Activated effector memory CD4-positive, alpha-beta T cell treated with anti-CD3 and anti-CD28 coated beads, Interleukin-2, amount 50 U/mL, for 16 hours (primary cell): ENCODE data around the gene PRAMEF5.
"Not testable (repeated sequence)": the region's sequence is repeated elsewhere in the genome, so short reads cannot be mapped to it uniquely, and the experiment has no call there.

ENCODE experiments used
- DNase-seq: peaks from one replicate; pipeline ENCODE4 v3.0.0-alpha.2; 2020

Gene PRAMEF5

DNA sequence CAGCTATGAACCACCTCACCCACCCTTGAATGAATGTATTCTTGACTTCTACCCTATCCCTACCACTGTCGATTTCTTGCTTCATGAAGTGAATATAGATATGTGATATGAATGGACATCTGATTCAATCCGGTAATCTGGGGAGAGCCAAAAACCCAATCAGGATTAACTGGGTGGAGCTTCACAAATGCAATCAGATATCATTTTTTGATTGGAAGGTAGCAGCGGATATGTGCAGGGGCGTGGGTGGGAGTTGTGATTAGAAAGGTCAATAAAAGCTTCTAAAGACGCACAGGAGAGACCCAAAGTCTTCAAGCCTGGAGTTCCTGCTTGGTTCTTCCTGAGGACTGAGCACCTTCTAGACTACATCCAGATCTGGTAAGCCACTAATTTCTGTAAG is at the start of gene PRAMEF5:
Gene PRAMEF5 (plus strand): TSS at position 301 of the 400 bp plus-strand sequence. CDS start 5,071 bp downstream, outside the sequence.
- not testable (repeated sequence) for DNase-seq

GRCh38 chr1:13208712-13209111 is 45.3 kb upstream of the PRAMEF5 start:
- not testable (repeated sequence) for DNase-seq

- DNase-seq, result not testable (repeated sequence)
Measured at GRCh38 chr1:13216619-13217018, 37.4 kb upstream of the PRAMEF5 start.

DNA sequence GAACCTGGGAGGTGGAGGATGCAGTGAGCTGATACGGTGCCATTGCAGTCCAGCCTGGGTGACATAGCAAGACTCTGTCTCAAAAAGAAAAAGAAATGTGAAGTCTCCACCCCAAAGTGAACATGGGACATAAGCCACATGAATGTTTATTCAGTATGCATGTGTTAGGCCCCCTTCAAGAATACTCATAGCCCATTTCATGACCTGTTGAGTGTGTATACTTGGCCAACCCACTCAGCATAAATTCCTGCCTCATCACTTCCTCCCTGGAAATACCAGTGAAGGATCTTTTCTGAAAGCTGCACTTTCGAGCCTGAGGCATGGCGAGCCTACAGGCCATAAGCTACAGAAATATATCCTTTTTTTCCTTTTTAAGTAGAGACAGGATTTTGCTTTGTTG is 34.8 kb upstream of the PRAMEF5 start:
- not testable (repeated sequence) for DNase-seq

DNA sequence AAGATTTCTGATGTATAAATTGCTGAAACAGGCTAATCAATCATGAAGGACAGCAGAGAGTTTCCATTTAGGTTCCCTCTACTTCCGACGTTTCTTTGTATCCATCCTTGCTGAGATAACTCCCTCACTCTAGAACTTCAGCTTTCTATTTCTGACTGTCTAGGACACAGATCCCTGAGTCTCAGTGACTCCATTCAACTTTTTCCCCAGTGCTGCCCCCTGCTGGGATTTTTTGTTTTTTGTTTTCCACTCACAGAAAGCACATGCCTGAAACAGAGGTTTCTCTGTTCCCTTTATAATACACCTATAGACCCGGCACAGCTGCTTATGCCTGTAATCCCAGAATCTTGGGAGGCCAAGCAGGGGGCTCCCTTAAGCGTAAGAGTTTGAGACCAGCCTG is 31.2 kb upstream of the PRAMEF5 start:
- DNase-seq, result not testable (repeated sequence)

- DNase-seq, result no peak
Measured at GRCh38 chr1:13224480-13225060, 29.4 kb upstream of the PRAMEF5 start.

- not testable (repeated sequence) for DNase-seq
Measured at GRCh38 chr1:13225675-13226204, 28.3 kb upstream of the PRAMEF5 start, which contains the start of gene PRAMEF18. Gene PRAMEF18, minus strand, starts transcription at chr1:13226154. Its CDS starts 48 bp downstream, at chr1:13226106.

- peak; percentile 57 for DNase-seq
Measured at GRCh38 chr1:13227271-13228055, 26.5 kb upstream of the PRAMEF5 start.

- peak; percentile 77 for DNase-seq
Measured at GRCh38 chr1:13228343-13228781, 25.6 kb upstream of the PRAMEF5 start.

- not testable (repeated sequence) for DNase-seq
Measured at GRCh38 chr1:13230096-13230495, 23.9 kb upstream of the PRAMEF5 start.

DNA sequence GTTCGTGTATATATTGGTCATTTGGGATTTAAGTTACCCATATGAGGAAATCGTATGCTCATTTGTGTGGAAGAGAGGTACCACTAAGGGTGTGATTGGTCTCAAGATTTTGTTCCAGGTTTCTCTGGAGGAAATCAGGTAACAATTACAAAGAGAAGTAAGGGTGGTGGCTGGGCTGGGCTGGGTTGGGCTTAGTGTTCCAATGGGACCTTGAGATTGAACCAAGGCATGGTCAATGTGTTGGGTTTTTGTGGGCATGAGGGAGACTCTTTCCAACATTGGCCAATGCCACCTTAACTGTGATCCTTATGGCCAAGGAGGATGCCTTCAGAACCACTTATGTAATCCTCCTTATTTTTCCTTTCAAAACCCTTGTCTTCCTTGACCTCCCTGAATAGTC is 23.4 kb upstream of the PRAMEF5 start:
- peak; percentile 57 for DNase-seq

DNA sequence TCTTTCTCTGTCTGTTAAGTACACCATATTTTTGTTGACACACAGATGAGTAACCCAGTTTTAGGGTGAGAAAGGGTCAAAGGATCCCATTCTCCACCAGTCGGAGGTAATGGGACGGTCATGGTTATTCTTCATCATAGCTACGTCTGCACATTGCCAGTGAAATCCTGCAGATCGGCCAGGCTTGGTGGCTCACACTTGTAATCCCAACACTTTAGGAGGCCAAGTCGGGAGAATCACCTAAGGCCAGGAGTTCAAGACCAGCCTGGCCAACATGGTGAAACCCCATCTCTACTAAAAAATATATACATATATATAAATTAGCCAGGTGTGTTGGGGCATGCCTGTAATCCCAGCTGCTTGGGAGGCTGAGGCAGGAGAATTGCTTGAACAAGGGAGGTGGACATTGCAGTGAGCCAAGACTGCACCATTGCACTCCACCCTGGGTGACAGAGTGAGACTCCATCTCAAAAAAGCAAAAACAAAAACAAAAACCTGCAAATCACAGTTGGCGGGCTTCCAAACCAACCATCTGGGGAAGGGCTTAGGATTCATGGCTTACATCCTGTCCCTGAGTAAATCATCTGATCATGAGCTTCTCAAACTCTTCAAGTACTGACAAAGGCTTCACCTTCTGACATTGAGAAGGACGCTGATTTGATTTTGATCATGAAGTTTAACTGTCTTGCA is 22.8 kb upstream of the PRAMEF5 start:
- not testable (repeated sequence) for DNase-seq

DNA sequence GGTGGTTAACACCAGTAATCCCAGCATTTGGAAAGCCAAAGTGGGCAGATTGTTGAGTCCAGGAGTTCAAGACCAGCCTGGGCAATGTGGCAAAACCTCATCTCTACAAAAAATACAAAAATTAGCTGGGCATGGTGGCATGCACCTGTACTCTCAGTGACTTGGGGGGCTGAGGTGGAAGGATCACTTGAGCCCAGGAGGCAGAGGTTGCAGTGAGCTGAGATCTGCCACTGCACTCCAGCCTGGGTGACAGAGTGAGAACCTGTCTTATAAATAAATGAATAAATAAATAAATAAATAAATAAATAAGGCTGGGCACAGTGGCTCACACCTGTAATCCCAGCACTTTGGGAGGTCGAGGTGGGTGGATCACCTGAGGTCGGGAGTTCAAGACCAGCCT is 21.9 kb upstream of the PRAMEF5 start:
- DNase-seq, result not testable (repeated sequence)

DNA sequence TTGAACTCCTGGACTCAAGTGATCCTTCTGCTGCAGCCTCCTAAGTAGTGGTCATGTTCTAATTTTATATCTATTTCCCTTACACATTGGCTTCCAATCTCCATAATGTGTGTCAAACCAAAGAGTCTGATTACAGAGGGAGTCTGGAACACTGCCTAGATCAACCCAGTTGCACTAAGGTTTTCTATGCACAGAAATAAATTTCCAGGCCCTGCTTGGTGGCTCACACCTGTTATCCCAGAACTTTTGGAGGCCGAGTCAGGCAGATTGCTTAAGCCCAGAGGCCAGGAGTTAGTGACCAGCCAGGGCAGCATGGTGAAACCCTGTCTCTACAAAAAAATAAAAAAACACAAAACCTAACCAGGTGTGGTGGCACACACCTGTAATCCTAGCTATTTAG is 19.9 kb upstream of the PRAMEF5 start:
- not testable (repeated sequence) for DNase-seq

GRCh38 chr1:13237572-13237971 is 16.4 kb upstream of the PRAMEF5 start:
- DNase-seq, result not testable (repeated sequence)

DNA sequence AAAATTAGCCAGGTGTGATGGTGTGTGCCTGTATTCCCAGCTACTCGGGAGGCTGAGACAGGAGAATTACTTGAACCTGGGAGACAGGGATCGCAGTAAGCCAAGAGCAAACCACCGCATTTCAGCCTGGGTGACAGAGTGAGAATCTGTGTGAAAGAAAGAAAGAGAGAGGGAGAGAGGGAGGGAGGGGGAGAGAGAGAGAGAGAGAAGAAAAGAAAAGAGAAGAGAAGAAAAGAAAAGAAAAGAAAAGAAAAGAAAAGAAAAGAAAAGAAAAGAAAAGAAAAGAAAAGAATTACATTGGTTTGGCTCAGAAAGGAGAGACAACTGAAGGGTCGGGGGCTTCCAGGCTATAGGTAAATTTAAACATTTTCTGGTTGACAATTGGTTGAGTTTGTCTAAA is 14.4 kb upstream of the PRAMEF5 start:
- DNase-seq, result not testable (repeated sequence)

DNA sequence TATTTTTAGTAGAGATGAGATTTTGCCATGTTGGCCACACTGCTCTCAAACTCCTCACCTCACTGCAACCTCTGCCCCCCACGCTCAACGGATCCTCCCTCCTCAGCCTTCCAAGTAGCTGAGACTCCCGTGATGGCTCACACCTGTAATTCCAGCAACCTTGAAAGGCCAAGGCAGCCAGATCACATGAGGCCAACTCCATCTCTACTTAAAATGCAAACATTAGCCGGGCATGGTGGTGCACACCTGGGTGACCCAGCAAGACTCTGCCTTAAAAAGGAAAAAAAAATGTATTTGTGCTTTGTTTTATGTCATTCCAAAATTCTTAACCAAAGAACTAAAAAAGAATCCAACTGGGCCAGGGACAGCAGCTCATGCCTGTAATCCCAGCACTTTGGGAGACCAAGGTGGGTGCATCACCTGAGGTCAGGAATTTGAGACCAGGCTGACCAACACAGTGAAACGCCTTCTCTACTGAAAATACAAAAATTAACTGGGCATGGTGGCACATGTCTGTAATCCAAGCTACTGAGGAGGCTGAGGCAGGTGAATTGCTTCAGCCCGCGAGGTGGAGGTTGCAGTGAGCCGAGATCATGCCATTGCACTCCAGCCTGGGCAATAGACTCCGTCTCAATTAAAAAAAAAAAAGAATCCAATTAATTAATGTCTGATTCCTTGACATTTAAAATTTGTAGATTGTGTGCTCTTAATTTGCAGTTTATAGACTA is 10.3 kb upstream of the PRAMEF5 start:
- DNase-seq, result not testable (repeated sequence)

DNA sequence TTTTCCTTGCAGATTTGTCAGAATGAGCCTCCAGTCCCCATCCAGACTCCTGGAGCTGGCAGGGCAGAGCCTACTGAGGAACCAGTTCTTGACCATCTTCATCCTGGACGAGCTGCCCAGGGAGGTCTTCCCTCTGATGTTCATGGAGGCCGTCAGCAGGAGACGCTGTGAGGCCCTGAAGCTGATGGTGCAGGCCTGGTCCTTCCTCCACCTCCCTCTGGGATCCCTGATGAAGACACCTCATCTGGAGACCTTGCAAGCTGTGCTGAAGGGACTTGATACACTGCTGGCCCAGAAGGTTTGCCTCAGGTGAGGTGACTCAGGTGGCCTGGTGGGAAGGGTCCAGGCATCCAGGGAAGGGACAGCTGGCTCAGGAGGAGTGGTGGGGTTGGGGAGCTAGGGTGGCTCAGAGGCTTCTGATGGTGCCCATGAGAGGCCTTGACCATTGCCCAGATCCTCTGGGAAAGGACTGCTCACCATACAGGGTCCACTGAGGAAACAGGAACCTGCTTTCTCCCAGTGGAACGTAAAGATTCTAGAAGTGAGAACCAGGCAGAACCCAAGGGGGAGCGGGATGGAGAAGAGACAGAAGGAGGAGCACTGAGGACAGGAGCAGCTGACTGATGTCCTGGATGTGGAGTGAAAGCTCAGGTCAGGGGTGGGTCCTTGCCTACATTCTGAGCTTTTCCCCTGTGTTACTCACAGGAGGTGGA is 8.0 kb upstream of the PRAMEF5 start:
- DNase-seq, result peak; percentile 63

GRCh38 chr1:13246554-13246871 is 7.5 kb upstream of the PRAMEF5 start:
- peak; percentile 51 for DNase-seq

DNA sequence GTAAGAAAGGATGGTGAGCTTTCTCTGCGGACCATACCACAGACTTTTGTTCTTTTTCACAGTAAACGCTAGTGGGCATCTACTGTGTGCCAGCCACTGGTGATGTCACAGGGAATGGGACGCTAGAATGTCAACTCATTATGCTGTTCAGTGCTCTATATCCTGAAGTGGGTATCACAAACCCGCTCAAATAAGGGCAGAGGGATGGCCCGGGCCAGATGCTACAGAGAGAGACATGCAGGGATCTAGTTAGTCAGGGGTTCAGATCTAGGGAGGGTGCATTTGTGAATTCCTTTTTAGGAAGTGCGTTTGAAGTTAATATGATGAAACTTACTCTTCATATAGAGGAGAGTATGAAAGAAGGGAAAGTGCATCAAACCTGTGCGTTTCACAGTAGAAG is 6.9 kb upstream of the PRAMEF5 start:
- DNase-seq, result peak; percentile 50

DNA sequence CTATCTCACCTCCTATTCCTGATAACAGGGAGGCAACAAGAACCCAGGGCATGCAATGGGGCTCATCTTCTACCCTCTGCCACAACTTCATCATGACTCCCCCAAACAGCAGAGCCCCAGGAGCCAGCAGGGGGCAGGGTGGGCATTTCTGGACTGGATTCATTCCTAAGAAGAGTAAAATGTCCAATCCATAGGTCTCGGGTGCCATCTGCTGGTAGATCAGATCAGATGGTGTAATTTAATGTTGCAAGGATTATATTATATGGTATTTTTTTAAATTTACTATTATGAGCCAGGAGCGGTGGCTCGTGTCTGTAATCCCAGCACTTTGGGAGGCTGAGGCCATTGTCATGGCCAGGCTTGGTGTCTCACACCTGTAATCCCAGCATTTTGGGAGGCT is 11.1 kb downstream of the PRAMEF5 start:
- DNase-seq, result not testable (repeated sequence)

GRCh38 chr1:13277016-13277415 is 23.0 kb downstream of the PRAMEF5 start:
- DNase-seq, result not testable (repeated sequence)
